Measurements from ENCODE around the gene TAF5.

GRCh38 chr10:103367379-103367781 is 396 bp upstream of the TAF5 start:
- TF ChIP-seq POLR2A (IDR thresholded peaks at IDR 0.05; ENCODE audit: low read length) (no peak), GATA1 (IDR thresholded peaks at IDR 0.05; ENCODE audit: low read depth, low read length) (no peak)
